Activated naive CD4-positive, alpha-beta T cell (primary cell): ENCODE measurements around the gene FSTL5.

Experiments used
- DNase-seq, 4 experiments: peaks; one replicate each; lab custom pipeline; 2025; lab: John Stamatoyannopoulos, UW

The FSTL5 gene

DNA sequence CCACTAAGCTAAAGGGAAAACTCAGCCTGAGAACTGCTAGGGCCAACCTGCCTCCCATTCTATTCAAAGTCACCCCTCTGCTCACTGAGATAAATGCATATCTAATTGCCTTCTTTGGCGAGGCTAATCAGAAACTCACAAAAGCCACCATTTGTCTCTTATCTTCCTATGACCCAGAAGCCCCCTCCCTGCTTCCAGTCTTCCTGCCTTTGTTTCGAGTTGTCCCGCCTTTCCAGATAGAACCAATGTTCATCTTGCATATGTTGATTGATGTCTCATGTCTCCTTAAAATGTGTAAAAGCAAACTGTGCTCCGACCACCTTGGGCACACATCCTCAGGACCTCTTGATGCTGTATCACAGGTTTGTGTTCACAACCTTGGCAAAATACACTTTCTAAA, 459.8 kb downstream of the FSTL5 start:
- no peak for DNase-seq

DNA sequence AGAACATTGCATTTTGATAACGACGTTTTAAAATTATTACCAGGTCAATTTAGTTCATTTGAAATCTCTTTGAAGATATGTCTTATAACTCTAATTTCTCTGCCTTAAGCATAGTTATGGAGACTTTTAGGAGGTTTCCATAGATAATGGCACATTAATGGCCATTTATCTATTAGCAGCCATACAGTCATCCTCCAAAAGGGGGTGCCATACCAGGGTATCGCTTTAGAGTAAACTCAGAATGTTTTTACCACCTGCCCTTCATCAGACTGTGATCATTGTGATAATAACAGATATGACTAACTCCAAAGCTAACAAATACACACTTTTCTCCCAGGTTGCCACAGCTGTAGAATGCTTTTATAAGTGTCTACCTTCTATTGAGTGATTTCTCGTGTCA, 461.5 kb downstream of the FSTL5 start:
- no peak for DNase-seq

DNA sequence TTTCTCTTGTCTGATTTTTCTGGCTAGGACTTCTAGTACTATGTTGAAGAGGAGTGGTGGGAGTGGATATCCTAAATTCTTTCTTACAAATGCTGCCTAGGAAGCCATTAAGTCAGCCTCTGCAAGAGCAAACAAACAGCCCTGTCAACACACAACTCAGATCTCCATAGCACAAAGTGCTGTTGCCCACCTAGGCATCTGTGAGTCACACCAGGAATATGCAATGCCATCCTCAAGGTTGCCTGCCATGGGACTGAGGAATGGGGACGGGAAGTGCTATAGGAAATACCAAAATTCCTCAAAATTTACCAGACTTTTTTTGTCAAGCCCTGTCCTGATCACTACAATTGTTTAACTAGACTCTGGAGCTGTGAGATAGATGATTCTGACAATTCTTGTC, 466.9 kb downstream of the FSTL5 start:
- no peak for DNase-seq

DNA sequence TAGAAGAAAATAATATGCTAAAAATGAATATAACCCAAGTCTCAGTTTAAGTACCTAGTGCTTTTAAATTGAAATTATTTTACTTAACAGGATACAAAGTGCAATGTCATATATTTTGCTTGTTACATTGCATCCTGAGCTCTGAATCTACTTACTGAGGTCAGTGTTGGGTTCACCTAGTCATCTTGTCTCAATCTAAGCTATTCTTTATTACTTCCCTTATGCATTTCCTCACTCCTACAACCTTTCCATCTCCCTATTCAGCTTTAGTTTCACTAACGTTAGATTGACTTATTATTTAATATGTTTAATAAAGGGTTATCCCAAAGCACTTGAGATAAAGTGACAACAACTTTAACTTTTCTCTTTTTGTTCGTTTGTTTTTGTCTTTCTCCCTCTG, 483.7 kb downstream of the FSTL5 start:
- DNase-seq, result no peak

DNA sequence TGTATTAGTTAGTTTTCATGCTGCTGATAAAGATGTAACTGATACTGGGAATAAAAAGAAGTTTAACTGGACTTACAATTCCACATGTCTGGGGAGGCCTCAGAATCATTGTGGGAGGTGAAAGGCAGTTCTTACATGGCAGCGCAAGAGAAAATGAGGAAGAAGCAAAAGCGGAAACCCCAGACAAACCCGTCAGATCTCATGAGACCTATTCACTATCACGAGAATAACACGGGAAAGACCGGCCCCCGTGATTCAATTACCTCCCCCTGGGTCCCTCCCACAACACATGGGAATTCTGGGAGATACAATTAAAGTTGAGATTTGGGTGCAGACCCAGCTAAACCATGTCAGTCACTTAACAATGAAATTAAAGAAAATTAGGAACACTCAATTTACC, 499.1 kb downstream of the FSTL5 start:
- no peak for DNase-seq

DNA sequence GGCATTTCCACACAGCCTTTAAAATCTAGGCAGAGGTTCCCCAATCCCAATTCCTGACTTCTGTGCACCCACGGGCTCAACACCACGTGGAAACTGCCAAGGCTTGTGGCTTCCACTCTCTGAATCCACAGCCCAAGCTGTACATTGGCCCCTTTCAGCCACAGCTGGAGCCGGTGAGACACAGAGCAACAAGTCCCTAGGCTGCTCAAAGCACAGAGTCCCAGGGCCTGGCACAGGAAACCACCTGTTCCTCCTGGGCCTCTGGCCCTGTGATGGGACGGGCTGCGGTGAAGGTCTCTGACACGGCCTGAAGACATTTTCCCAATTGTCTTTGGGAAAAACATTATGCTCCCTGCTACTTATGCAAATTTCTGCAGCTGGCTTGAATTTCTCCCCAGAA, 500.0 kb downstream of the FSTL5 start:
- no peak for DNase-seq

DNA sequence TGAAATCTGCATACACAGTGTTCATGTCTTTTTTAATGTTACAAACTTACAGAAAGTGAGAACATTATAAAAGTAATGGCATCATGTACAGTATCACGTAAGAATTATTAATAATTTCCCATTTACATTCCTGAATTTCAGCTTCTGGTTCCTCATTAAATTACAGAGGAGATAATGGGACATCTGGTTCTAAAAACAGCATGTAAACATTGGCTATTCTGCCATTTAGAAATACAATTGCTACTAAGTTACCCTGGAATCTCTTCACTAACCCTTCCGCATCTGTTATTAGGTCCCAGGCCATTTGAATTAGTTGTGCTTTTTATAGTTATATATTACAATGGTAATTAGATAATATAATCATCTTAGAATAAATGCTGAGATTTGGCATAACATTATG, 505.1 kb downstream of the FSTL5 start:
- DNase-seq, result no peak

DNA sequence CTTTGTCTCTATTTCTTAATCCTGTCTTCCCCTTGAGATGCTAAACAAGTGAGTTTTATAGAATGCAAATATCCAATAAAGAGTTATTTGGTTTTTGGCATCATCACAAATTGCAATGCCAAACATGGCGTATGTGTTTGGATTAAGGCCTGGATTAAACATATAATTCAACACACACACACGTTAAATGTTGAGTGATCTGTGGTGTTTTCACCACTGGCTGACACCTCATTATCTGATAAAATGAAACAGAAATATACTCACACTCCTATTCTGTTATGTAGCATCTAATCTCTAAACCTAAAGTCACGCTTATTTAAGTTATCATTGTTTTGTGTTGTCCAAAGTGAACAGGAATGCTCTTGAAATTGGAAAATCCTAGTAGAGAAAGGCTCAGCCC, 506.2 kb downstream of the FSTL5 start:
- DNase-seq, result no peak

DNA sequence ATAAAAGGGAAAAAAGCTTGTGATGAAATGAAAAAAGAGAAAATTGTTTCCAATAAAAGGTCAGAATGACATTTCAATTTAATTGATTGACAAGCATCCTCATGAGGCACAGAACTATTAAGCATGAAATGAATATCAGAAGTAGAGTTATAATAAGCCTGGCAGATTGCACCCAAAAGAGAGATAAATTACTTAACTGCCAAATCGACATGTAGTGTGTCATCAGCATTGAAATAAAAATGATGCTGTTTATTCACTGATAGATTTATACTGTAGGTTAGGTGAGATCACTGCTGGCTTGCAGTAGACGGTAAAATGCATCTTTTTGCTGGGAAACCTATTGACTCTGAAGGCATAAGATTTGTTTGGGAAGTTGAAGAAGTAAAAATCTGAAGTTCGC, 507.2 kb downstream of the FSTL5 start:
- DNase-seq, result no peak

DNA sequence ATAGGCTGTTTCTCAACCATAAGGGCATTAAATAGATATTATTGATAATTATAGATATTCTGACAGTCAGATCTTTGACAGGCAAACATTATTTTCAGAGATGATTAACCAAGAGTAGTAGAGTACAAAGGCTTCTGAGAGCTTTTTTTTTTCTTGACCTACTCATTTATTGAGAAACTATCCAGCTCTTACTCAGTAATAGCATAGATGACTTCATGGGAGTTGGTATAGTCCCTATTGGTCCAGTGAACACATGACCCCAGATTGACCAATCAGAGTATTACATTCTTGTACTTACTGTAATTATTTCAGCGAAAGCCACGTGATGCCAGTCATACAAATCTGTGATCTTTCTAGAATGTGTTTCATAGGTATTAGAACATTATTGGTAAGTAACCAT, 508.7 kb downstream of the FSTL5 start:
- no peak for DNase-seq

DNA sequence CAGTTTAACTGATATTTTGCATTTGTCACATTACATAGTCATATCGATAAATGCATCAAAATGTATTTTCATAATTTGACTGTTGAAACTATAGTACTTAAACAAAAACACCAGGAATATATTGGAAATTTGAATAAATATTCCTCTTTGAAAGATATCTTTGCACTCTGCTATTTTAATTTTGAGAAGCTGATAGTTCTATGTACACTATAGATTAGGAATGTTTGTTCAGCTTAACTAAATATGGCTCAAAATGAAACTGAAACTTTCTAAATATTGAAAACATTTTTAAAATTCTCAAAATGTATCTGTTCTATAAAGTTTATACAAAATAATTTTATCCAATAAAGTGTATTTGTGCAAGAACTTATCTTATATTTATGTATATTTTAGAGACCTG, 510.1 kb downstream of the FSTL5 start:
- no peak for DNase-seq

DNA sequence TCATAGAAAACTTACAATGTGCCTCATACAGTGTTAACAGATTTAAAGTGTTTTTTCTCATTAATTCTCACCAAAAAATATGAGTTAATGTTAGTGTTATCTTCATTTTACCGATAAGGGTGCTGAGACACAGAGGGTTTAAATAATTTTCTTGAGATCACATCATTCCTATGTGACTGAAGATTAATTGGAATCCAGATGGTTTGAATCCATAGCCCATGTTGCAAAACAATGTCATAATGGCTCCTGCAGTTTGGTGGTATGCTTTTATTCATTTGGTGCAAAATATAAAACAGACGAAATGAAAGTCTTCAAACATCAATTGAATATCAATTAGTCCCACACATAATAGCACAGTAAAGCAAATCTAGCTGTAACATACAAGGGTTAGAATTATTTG, 512.2 kb downstream of the FSTL5 start:
- DNase-seq, result no peak

DNA sequence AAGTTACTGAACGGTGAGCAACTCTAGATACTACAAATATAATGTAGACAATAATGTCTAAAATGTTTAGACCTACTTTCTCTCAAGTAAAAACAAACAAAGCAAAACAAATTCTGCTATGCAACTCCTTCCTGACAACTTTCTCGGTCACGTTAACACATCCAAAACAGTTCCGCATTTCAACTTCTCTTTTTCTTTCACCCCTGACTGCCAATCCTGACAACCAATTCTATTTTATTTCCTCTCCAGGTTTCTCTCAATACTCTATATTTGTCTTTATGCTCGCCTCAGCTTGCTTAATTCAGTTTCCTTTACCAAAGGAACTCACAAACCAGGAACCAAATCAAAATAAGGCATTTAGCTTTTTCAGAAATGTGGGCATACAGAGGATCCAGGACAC, 513.0 kb downstream of the FSTL5 start:
- DNase-seq, result no peak

DNA sequence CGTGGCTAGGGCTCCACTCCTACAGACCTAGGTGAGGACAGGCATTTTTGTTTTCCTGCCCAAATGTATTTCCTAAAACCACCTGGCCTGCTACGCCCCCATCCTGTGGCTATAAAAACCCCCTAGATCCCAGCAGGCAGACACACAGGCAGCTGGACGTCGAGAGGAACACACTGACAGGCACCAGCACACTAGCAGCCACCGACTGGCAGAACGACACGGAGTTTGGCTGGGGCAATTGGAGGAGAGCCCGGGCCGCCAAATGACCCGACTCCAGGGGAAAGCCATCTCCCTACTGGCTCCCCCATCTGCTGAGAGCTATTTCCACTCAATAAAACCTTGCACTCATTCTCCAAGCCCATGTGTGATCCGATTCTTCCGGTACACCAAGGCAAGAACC, 516.0 kb downstream of the FSTL5 start:
- DNase-seq, result no peak

DNA sequence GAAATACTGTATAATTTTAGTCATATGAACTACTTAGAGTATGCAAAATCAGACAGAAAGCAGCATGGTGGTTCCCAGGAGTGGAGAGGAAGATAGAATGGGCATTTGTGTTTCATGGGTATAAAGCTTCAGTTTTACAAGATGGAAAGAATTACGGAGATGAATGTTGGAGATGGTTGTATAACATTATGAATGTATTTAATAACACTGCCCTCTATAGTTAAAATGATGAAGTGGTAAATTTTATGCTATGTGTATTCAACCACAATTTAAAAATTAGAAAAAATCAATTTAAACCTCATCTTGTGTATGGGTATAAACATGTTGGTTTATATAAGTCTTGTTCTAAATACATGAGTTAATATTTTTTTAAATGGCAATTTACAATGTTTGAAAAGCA, 521.1 kb downstream of the FSTL5 start:
- DNase-seq, result no peak

DNA sequence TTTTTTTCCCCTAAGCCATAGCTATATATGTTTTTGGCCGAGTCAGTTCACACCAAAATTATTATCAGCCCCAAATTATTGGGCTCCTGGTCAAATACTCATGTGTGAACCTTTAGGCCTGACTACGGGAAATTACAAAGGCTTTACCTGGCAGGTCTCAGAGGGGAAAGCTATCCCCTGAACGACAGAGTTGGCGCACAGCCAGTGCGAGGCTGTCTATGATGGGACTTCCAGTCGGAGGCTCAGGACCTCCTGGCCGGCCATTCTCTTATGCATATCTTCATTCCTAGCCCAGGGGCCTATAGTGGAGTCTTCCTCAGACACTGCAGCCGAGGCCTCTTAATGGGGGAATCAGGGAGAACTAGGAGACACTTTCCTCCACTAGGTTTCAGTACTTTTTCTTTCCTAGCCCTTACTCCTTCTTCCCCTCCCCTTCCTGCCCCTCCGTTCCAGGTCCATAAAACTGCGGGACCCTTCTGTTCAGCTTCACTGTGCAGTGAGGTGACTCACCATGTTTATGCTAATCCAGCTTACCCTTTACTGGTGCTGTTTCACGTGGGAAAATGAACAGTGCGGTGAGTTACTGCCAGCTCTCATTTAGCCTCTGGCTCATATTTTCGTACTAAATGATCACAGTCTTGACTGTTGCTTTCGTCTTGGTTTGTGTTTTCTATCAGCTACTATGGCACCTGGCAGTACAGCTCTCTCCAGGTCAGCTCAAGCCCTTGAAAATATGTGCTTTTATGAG, 533.9 kb downstream of the FSTL5 start:
- no peak for DNase-seq

DNA sequence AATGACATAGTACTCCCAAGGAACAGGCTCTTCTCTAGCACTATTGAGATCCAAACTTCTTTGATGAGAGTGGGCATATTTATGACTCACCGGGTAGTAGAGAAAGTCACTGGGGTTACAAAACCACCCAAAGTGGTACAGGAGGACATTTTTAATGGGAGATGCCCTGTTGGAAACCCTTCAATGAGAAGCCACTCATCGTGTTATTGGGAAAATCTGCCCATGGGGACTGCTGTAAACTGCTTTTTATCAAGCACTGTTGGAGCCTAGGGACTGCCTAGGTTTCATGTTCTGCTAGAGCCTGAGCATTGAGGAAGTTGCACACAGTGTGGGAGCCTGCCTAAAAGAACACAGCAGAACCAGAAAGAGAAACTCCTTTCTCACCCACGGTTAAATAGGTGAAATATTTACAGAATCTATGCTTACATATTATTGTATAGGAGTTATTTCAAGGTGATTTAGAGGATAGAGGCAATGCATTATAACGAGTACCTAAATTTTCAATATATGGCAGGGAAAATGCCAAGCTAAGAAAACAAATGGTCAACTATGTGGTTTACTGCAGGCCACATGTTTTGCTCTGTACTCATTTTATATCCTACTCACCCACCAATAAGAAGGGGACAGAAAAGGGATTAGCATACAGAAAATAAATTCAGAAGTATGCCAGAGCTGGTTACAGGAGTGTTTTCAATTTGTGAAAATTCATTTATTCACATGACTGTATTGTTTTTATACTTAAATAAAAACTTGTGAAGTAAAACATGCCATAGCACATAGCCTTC, 559.1 kb downstream of the FSTL5 start:
- DNase-seq, result no peak

DNA sequence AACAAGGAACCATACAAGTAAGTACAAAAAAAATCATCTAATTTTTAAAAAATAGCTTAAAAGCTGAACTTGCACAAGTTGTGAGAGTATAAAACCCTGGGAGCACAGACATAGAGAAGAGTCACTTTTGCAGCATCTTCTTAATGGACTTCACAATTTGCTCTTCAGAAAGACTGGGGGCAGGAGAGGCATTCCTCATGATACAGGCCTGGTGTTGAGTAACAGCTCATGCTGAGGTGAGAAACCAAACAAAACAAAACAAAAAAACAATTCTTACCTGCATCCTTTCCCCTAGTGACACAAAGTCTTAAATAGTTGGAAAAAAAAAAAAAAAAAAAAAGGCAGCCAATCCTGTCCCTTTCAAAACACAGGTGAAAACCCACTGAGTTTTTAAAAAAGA, 562.8 kb downstream of the FSTL5 start:
- no peak for DNase-seq

DNA sequence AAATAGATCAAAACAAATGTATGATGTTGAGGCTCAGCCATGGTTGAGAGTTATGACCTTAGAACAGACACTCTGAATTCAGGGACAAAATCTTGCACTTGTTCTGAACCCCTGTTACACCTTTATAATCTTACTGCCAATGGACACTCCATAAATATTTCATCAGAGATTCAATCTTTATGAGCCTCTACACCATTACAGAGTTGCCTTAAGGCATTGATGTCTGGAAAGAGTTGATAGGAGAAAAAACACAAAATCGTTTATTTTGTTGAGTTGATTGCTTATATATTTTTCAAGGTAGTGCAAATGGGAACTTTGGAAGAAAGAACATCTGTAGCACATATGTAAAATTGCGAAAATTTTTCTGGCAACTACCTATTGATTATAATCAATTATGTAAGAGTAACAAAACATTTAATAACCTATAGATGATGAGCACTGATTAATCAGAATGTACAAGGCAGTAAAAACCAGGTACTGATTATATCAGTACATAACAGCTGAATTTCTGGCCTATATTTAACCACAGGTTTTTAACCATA, 568.5 kb downstream of the FSTL5 start:
- no peak for DNase-seq

DNA sequence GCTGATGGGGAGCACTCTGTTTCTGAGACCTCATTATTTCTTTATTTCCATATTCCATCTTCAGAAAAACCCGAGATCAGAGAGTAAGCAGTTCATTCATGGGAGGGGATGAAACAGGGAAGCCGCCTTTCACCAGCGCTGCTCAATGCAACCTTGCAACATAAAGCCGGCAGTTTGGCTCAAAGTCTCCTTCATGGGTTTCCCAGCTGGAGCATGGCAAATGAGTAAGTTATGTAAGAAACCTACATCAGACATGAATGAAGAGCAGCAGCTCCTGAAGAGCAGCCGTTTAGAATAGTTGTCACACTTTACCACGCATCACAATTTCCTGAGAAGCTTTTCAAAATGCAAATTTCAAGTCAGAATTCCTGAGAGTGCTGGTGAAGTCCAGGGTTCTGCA, 578.8 kb downstream of the FSTL5 start:
- no peak for DNase-seq

DNA sequence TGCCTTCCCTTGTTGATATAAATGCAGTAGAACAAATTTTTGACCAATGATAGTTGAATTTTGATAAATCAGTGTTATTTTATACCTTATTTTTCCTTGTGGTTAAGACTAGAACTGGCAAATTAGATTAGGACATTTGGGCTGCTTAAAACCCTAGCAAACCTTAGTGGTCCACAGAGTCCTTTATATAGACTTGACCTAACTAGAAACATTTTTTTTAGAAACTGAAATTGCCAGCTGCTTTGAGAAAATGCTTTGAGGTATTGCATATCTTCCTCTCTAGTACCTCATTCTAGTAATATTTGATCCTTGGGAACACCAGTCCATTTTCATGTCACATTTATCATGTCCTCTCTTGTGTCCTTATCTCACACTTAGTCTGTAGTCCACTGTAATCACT, 580.3 kb downstream of the FSTL5 start:
- no peak for DNase-seq

DNA sequence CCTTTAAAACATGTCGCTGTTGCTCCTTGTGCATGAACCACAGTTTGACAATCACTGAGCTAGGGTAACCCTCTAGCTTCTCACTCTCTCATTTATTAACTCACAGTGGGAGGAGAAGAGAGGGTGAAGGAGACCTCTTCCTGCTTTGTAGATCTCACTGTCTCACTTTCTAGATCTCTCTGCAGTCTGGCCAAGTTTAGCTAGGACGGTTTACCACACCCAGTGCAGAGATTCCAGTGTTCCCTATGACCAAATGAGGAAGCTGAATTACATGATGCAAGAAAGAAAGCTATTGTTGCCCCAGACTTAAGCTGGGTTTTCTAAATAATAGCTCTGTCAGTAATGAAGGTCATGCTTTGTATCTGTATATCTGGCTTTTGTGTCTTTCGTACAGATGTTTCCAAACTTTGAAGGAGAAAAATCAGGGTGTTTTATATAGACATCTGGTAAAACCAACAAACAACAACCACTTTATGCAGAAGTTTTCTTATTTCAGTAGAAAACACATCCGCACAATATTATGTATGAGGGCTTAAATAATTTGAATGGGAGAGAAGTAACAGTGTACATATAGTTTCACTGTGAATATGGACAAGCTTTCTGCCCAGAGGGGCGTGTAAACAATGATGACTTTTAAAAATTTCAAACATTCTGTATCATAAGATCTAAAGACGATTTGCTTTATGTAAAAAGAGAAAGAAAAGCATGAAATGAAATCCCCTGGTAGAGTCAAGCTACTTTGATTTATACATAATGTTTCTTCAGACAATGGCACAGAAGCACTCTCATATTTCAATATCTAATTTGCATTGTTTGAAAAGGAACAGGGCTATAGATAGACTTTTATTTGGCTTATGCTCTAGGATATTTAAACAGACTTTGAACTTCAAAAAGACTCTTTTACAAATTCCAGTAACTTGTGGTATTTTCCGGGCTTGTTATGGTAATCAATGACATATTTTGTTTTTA, 582.3 kb downstream of the FSTL5 start:
- DNase-seq, result no peak
